Stimulated activated CD8-positive, alpha-beta memory T cell treated with anti-CD3 and anti-CD28 coated beads, Interleukin-15, amount 100 ng/mL, for 1 hour (primary cell): ENCODE measurements around the gene CSPG4.
"Not testable (repeated sequence)": the region's sequence is repeated elsewhere in the genome, so short reads cannot be mapped to it uniquely, and the experiment has no call there.

Experiments
- DNase-seq: peaks from one replicate; pipeline ENCODE4 v3.0.0-alpha.2; 2020; ENCODE audit warnings: low read depth

Gene CSPG4

GRCh38 chr15:75703440-75704262, 9.0 kb downstream of the CSPG4 start:
- not testable (repeated sequence) for DNase-seq

GRCh38 chr15:75702436-75702835, 10.2 kb downstream of the CSPG4 start:
- no peak for DNase-seq

GRCh38 chr15:75701071-75702003, 11.3 kb downstream of the CSPG4 start:
- not testable (repeated sequence) for DNase-seq

- not testable (repeated sequence) for DNase-seq
These were observed 12.4 kb downstream of the CSPG4 start for GRCh38 chr15:75699961-75700874.

- not testable (repeated sequence) for DNase-seq
These were observed 13.1 kb downstream of the CSPG4 start for GRCh38 chr15:75699517-75699916.

- DNase-seq: not testable (repeated sequence)
These were observed 14.5 kb downstream of the CSPG4 start for GRCh38 chr15:75697974-75698747.

GRCh38 chr15:75697523-75697922, 15.1 kb downstream of the CSPG4 start:
- DNase-seq: no peak

- no peak for DNase-seq
These were observed 15.8 kb downstream of the CSPG4 start for GRCh38 chr15:75696854-75697259.

GRCh38 chr15:75696311-75696720, 16.3 kb downstream of the CSPG4 start:
- no peak for DNase-seq

- no peak for DNase-seq
These were observed 16.9 kb downstream of the CSPG4 start for GRCh38 chr15:75695634-75696310.

GRCh38 chr15:75695220-75695619, 17.4 kb downstream of the CSPG4 start:
- DNase-seq: no peak

GRCh38 chr15:75694241-75695182, 18.1 kb downstream of the CSPG4 start:
- no peak for DNase-seq

GRCh38 chr15:75693501-75694240, 19.0 kb downstream of the CSPG4 start:
- no peak for DNase-seq

GRCh38 chr15:75693028-75693427, 19.6 kb downstream of the CSPG4 start:
- not testable (repeated sequence) for DNase-seq

- DNase-seq: not testable (repeated sequence)
These were observed 20.3 kb downstream of the CSPG4 start for GRCh38 chr15:75692311-75692710.

GRCh38 chr15:75689429-75689828, 23.2 kb downstream of the CSPG4 start:
- not testable (repeated sequence) for DNase-seq

GRCh38 chr15:75688831-75689230, 23.8 kb downstream of the CSPG4 start:
- no peak for DNase-seq

GRCh38 chr15:75688278-75688557, 24.4 kb downstream of the CSPG4 start:
- DNase-seq: no peak
